Caco-2 (cell line): ENCODE data around the gene NUP62. TPM values are rescaled to one million over a fixed set of nuclear protein-coding genes. Genes with fewer than 3 reads are reported as not detected.

Experiments used
- BruUV-seq: library from RNA; stranded (reverse); fragments of 400-500 nt; replicated peaks from 2 replicates; lab custom pipeline; 2021; lab: Mats Ljungman, UMichigan
- CTCF ChIA-PET: fragments of 300-600 bp; sonication (Branson Sonifier 250); formaldehyde crosslinking; loops from one replicate; lab custom pipeline; 2022; ENCODE audit warnings: antibody characterized with exemption; lab: Charles Lee
- POLR2A ChIA-PET: fragments of 300-600 bp; sonication (Branson Sonifier 250); formaldehyde crosslinking; loops from one replicate; lab custom pipeline; 2022; ENCODE audit warnings: antibody characterized with exemption; lab: Charles Lee
- DNase-seq, 2 experiments: peaks; one replicate each; pipeline versions ENCODE4 v3.0.0 to v3.0.0-alpha.2; 2020 to 2022
- H3K27me3 ChIP-seq: replicated peaks from 2 replicates; pipeline ENCODE4 v1.6.0; 2011; ENCODE audit warnings: low read length; ENCODE audit not compliant: control insufficient read depth, insufficient read depth
- H3K36me3 ChIP-seq: 2 replicates; pipeline ENCODE4 v1.5.1; 2011; ENCODE audit warnings: low read length; ENCODE audit not compliant: control insufficient read depth, insufficient read depth
- H3K4me1 ChIP-seq: fragments of 250-450 bp; sonication (Bioruptor Pico); 2 replicates; pipeline ENCODE4 v1.5.1; 2020; ENCODE audit warnings: mild to moderate bottlenecking
- H3K4me3 ChIP-seq: 2 replicates; pipeline ENCODE4 v1.5.1; 2011; ENCODE audit warnings: low read depth, mild to moderate bottlenecking, control low read depth, low read length
- H3K9me3 ChIP-seq: fragments of 250-450 bp; sonication (Bioruptor Pico); 2 replicates; pipeline ENCODE4 v1.5.1; 2020; ENCODE audit warnings: mild to moderate bottlenecking, moderate library complexity
- H3K27ac Mint-ChIP-seq: one replicate; pipeline ENCODE4 v1.8.0; 2022; ENCODE audit warnings: mixed read lengths; ENCODE audit not compliant: unreplicated experiment
- H3K27me3 Mint-ChIP-seq: one replicate; pipeline ENCODE4 v1.8.0; 2022; ENCODE audit warnings: mixed read lengths; ENCODE audit not compliant: insufficient read depth, unreplicated experiment
- H3K36me3 Mint-ChIP-seq: one replicate; pipeline ENCODE4 v1.8.0; 2022; ENCODE audit warnings: mild to moderate bottlenecking, mixed read lengths; ENCODE audit not compliant: insufficient read depth, unreplicated experiment
- H3K4me1 Mint-ChIP-seq: one replicate; pipeline ENCODE4 v1.8.0; 2022; ENCODE audit warnings: low read depth, mixed read lengths; ENCODE audit not compliant: unreplicated experiment
- H3K4me3 Mint-ChIP-seq: one replicate; pipeline ENCODE4 v1.8.0; 2022; ENCODE audit warnings: mild to moderate bottlenecking, moderate library complexity, mixed read lengths; ENCODE audit not compliant: unreplicated experiment
- H3K9me3 Mint-ChIP-seq: one replicate; pipeline ENCODE4 v1.8.0; 2022; ENCODE audit warnings: mixed read lengths; ENCODE audit not compliant: unreplicated experiment
- CTCF ChIP-seq, 2 experiments: fragments of 200-600 bp in 1 of 2; IDR thresholded peaks; 1 replicate in 1 of 2; 2 replicates in 1 of 2; pipeline versions ENCODE4 v1.5.1 to v1.8.0; 2011 to 2022; ENCODE audit warnings: antibody characterized with exemption in 1 of 2, control low read depth in 1 of 2, inconsistent platforms in 1 of 2, low read depth in 1 of 2, low read length in 1 of 2, mild to moderate bottlenecking in 1 of 2, moderate library complexity in 1 of 2; ENCODE audit not compliant: insufficient read depth in 1 of 2, severe bottlenecking in 1 of 2, unreplicated experiment in 1 of 2
- intact Hi-C: fragments of 100-400 bp; cut with micrococcal nuclease; formaldehyde crosslinking; loops from one replicate; pipeline ENCODE4 v1.10.0; 2022; ENCODE audit not compliant: unreplicated experiment
- total RNA-seq: library from RNA; stranded (reverse); gene quantifications from 2 replicates; pipeline ENCODE4 v1.2.3, GENCODE V29; 2022

NUP62 gene
- total RNA-seq, 1 experiment from 2014 or later: 116 TPM

DNA sequence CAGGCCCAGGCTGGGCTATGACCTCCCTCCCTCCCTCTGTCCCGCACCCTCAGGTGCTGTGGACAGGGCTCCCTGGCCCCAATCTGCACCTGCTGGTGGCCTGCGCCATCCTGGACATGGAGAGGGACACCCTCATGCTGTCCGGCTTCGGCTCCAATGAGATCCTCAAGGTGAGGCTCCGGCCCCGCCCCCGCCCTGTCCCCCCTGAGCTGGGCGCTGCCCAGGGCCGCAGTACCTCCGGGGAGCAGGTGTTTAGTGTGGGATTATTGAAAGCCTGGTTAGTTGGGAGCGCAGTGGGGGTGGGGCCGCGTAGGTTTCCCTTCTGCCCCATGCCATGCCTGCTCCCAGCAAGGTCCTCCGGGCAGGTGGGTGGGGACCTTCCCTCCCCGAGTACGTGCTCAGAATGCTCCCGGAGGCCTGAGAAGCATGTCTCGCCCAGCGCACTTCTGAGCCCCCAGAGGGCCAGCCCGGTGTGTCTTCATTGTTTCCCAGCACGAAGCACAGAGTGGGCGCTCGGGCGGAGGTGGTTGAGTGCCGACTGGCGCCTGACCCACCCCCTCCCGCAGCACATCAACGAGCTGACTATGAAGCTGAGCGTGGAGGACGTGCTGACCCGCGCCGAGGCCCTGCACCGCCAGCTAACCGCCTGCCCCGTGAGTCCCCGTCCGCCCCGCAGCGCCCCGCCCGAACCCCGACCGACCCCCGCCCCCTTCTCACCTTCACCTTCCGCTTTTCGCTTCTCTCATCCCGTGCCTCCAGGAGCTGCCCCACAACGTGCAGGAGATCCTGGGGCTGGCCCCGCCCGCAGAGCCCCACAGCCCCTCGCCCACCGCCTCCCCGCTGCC lies 41.4 kb downstream of the NUP62 start:
- peaks cover 2% of the 10 kb centered on the region; the same call in 1 of the 2 replicates for H3K36me3 ChIP-seq
- peaks cover 12% of the 10 kb centered on the region for H3K4me1 ChIP-seq
- POLR2A ChIA-PET: no interaction called here
- TF ChIP-seq CTCF (IDR thresholded peaks at IDR 0.05; ENCODE audit: insufficient read depth in 1 of 2, low read depth in 1 of 2, low read length in 1 of 2, severe bottlenecking in 1 of 2, unreplicated experiment in 1 of 2): no peak
- H3K27me3 Mint-ChIP-seq: peaks cover 2% of the 10 kb centered on the region
- peak in 1 of 2 experiments; percentile 37 for DNase-seq
- H3K27me3 ChIP-seq: no peaks in the 10 kb centered on the region
- no peaks in the 10 kb centered on the region for H3K4me1 Mint-ChIP-seq
- peaks cover 53% of the 10 kb centered on the region for H3K36me3 Mint-ChIP-seq
- H3K9me3 Mint-ChIP-seq: no peaks in the 10 kb centered on the region
- no peak overlapping the region for H3K27ac Mint-ChIP-seq
- 0 out of 2 replicates have a peak, but pooled peaks cover 2% of the 10 kb centered on the region for H3K9me3 ChIP-seq
- no TSS peak for BruUV-seq
- CTCF ChIA-PET: no interaction called here
- no peak overlapping the region for H3K4me3 ChIP-seq
- no peak overlapping the region for H3K4me3 Mint-ChIP-seq
- intact Hi-C loops: no loop called here

- no TSS peak for BruUV-seq
- no peak for TF ChIP-seq CTCF (IDR thresholded peaks at IDR 0.05; ENCODE audit: insufficient read depth in 1 of 2, low read depth in 1 of 2, low read length in 1 of 2, severe bottlenecking in 1 of 2, unreplicated experiment in 1 of 2)
- Mint-ChIP-seq H3K4me1 (no peaks in the 10 kb centered on the region), H3K4me3 (no peak overlapping the region), H3K36me3 (peaks cover 53% of the 10 kb centered on the region), H3K9me3 (no peaks in the 10 kb centered on the region), H3K27ac (no peak overlapping the region), H3K27me3 (no peaks in the 10 kb centered on the region)
- POLR2A ChIA-PET: no interaction called here
- intact Hi-C loops: no loop called here
- CTCF ChIA-PET: no interaction called here
- DNase-seq: no peak
- Histone ChIP-seq H3K36me3 (peaks cover 4% of the 10 kb centered on the region; the same call in 1 of the 2 replicates), H3K27me3 (no peaks in the 10 kb centered on the region), H3K4me3 (no peak overlapping the region), H3K4me1 (peaks cover 12% of the 10 kb centered on the region), H3K9me3 (0 out of 2 replicates have a peak, but pooled peaks cover 4% of the 10 kb centered on the region)
Observed at GRCh38 chr19:49887037-49887664, 42.2 kb downstream of the NUP62 start.

- no TSS peak for BruUV-seq
- no peaks in the 10 kb centered on the region for H3K9me3 Mint-ChIP-seq
- TF ChIP-seq CTCF (IDR thresholded peaks at IDR 0.05; ENCODE audit: insufficient read depth in 1 of 2, low read depth in 1 of 2, low read length in 1 of 2, severe bottlenecking in 1 of 2, unreplicated experiment in 1 of 2): no peak
- Histone ChIP-seq H3K4me1 (peaks cover 9% of the 10 kb centered on the region), H3K27me3 (no peaks in the 10 kb centered on the region), H3K9me3 (0 out of 2 replicates have a peak, but pooled peaks cover 4% of the 10 kb centered on the region), H3K4me3 (no peak overlapping the region), H3K36me3 (peaks cover 11% of the 10 kb centered on the region)
- no peak overlapping the region for H3K4me3 Mint-ChIP-seq
- no peak overlapping the region for H3K27ac Mint-ChIP-seq
- no peaks in the 10 kb centered on the region for H3K4me1 Mint-ChIP-seq
- DNase-seq: no peak
- ChIA-PET POLR2A (no interaction called here), CTCF (no interaction called here)
- no peaks in the 10 kb centered on the region for H3K27me3 Mint-ChIP-seq
- intact Hi-C loops: no loop called here
- H3K36me3 Mint-ChIP-seq: peaks cover 40% of the 10 kb centered on the region
Observed at GRCh38 chr19:49884760-49885159, 44.5 kb downstream of the NUP62 start.
